KOPT-K1 (cell line): ENCODE results near the gene SERPINB3.
"Not testable (repeated sequence)": the region's sequence is repeated elsewhere in the genome, so short reads cannot be mapped to it uniquely, and the experiment has no call there.

ENCODE experiments used
- H3K27ac ChIP-seq: fragments of 200-600 bp; sonication (generic); 2 replicates; pipeline ENCODE4 v1.5.1; 2016; ENCODE audit warnings: antibody characterized with exemption, mild to moderate bottlenecking, low read depth, low read length; ENCODE audit not compliant: poor library complexity, severe bottlenecking
- H3K36me3 ChIP-seq: fragments of 200-600 bp; sonication (generic); 2 replicates; pipeline ENCODE4 v1.5.1; 2017; ENCODE audit warnings: antibody characterized with exemption, mild to moderate bottlenecking, low read length, moderate library complexity; ENCODE audit not compliant: insufficient read depth
- H3K9me3 ChIP-seq: fragments of 200-600 bp; sonication (generic); 2 replicates; pipeline ENCODE4 v1.5.1; 2017; ENCODE audit warnings: antibody characterized with exemption, low read length, mild to moderate bottlenecking; ENCODE audit not compliant: insufficient read depth, poor library complexity, severe bottlenecking

SERPINB3 gene

DNA sequence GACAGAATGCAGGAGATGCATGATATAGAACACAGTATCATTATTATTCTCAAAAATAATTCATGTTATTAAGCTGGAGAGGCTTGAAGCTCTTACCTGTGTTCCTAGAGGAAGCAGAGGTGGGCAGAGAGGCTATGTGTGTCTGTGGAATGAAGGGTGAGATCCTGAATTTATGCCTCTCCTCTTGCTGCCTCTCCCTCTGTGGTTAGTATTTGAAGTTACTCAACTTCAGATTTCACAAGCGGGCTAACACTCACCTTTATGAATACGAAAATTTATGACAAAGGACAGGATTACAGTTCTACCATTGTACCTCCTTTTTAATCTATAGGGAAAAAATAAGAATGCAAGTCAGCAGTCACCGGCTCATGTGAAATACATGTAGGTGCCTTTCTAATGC lies at the start of gene SERPINB3:
SERPINB3 (minus strand) TSS at position 144 of the 400 bp plus-strand sequence. CDS start 677 bp downstream, outside the sequence.
- not testable (repeated sequence) for H3K27ac ChIP-seq, H3K9me3 ChIP-seq, H3K36me3 ChIP-seq

DNA sequence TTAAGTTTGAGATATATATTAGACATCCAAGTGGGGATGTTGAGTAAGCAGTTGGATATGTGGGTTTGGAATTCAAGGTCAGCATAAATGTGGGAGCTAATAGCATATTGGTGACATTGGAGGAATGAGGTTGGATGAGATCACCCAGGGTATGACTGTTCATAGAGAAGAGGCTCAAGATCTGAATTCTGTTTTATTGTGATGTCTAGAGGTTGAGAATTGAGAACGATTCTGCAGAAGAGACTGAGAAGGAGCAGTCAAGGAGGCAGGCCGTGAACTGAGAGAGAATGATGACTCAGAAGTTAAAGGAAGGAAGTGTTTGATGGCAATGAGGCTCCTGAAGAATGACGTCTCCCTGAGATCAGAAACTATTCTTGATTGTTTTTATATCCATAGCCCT lies 47.0 kb upstream of the SERPINB3 start:
- no peak overlapping the region for H3K27ac ChIP-seq
- H3K36me3 ChIP-seq: no peaks in the 10 kb centered on the region

DNA sequence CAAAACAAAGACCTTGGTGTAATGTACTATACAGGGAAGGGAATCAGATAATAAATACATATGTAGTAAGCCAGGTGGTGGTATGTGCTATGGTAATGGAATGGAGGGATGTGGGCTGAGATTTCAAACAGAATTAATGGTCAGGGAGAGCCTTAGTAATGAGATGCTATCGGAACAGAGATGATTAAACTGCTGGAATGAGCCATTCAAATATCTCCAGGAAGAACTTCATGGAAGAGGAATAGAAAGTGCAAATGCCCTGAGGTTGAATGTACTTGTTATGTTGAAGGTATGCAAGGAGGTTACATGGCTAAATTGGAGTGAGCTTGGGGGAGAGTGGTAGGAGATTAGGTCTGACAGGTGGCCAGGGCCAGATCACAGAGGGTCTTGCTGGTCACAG lies 46.1 kb upstream of the SERPINB3 start:
- no peaks in the 10 kb centered on the region for H3K36me3 ChIP-seq
- no peaks in the 10 kb centered on the region for H3K9me3 ChIP-seq
- no peak overlapping the region for H3K27ac ChIP-seq

More for the DNA sequence above, 47.0 kb upstream of the SERPINB3 start:
- H3K9me3 ChIP-seq: no peaks in the 10 kb centered on the region

DNA sequence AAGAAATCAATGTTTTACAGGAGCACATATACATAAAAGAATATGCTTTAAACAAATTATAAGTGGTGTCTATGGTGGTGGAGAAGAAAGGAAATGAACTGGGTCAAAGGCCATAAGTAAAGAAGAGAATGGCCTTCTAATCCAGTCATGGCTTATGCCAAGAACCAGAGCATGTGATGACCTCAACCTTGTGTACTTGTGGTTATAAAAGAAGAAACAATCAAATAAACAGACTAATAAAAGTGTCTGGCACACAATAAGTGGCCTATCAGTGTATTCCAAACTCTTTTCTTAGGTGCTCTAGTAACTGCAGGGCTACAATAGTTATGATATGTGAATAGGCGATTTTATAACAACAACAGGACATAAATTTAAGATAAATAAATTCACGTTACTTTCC lies 43.7 kb upstream of the SERPINB3 start:
- Histone ChIP-seq H3K9me3 (no peaks in the 10 kb centered on the region), H3K27ac (no peak overlapping the region), H3K36me3 (no peaks in the 10 kb centered on the region)

DNA sequence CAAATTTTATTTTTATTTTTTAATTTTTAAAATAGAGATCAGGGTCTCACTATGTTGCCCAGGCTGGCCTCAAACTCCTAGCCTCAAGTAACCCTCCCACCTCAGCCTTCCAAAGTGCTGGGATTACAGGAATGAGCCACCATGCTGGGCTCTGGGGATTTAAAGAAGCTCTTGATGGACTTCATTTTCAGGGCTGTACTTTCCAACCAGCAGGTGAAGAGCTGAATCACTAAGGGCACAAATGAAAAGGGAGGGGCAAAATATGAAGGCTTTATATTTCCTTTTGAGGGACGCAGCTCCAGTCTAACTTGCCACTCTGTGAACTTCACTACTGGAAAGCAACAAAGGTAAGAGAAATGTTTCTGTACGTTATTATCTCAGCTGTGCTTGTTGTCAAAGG lies 41.0 kb upstream of the SERPINB3 start, which contains the start of gene SERPINB11:
SERPINB11 (plus strand) TSS at position 301 of the 400 bp plus-strand sequence. CDS start 7,234 bp downstream, outside the sequence.
- no peak within 1 kb of the TSS for H3K27ac ChIP-seq
- H3K9me3 ChIP-seq: no peaks in the 10 kb centered on the region
- no peaks in the 10 kb centered on the region for H3K36me3 ChIP-seq

DNA sequence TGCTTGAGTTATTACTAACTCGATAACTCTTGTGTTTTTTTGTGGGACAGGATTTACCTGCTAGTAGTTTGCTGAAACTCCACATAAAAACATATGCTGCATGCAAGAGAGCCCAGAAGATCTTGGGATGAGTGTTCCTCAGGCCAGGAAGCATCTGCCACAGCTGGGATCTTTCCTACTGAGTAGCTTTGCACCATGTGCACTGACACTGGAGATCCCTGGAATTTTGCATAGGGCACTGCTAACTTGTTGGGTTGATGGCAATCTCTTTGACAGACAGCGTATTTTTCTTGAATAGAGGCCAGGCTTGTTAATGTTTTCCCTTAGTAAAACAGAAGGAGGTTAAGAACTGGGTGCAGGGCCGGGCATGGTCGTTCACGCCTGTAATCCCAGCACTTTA lies 40.3 kb upstream of the SERPINB3 start:
- no peaks in the 10 kb centered on the region for H3K9me3 ChIP-seq

DNA sequence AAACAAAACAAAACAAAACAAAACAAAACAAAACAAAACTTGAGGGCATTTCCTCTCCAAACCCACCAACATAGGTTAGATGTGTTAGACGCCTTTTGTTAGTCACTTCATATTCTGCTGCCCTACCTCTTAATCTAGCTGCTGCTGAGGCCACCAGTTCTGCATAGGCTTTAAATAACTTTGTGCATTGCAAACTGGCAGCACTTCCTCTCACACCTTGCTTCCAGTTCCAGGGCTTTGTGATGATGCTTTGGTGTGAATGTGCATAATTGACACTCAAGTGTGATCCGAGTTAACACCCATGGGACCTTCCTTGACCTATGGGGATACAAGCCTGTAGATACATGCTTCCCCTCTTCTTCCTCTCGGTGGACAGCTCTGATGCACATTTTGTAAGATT lies 38.8 kb upstream of the SERPINB3 start:
- Histone ChIP-seq H3K9me3 (no peaks in the 10 kb centered on the region), H3K36me3 (no peaks in the 10 kb centered on the region), H3K27ac (no peak overlapping the region)

More for the DNA sequence above, 40.3 kb upstream of the SERPINB3 start:
- Histone ChIP-seq H3K27ac (no peak overlapping the region), H3K36me3 (no peaks in the 10 kb centered on the region)

DNA sequence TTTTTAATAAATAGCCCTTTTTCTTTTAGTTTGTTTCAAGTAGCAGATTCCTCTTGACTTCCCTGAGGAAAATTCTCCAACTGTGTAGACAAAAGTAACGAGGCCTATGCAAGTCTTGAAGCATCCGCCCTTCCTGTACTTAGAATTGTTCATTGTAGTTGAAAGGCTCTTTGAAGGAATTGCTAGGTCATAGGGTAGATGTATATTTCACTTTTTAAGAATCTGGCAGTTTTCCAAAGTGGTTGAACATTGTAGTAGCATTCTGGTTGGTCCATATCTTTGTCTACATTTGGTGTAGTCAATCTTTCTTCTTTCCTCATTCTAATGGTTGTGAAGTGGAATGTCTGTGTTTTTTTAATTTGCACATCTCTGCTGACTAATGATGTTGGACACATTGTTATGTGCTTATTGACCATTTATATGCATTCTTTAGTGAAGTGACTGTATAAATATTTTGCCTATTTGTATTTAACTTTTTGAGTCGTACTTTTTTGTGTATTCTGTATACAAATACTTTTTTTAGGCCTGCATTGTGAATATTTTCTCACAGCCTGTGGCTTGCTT lies 35.5 kb upstream of the SERPINB3 start:
- no peak overlapping the region for H3K27ac ChIP-seq
- H3K9me3 ChIP-seq: no peaks in the 10 kb centered on the region
- H3K36me3 ChIP-seq: no peaks in the 10 kb centered on the region

DNA sequence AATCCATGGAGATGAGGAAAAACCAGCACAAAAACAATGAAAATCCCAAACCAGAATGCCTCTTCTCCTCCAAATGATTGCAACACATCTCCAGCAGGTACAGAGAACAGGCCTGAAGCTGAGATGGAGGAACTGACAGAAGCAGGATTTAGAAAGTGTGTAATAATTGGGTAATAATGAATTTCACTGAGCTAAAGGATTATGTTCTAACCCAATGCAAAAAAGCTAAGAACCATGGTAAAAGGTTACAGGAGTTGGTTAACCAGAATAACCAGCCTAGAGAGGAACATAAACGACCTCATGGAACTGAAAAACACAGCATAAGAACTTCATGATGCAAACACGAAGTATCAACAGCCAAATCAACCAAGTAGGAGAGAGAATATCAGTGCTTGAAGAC lies 27.4 kb upstream of the SERPINB3 start:
- H3K9me3 ChIP-seq: no peaks in the 10 kb centered on the region
- H3K36me3 ChIP-seq: no peaks in the 10 kb centered on the region
- no peak overlapping the region for H3K27ac ChIP-seq

DNA sequence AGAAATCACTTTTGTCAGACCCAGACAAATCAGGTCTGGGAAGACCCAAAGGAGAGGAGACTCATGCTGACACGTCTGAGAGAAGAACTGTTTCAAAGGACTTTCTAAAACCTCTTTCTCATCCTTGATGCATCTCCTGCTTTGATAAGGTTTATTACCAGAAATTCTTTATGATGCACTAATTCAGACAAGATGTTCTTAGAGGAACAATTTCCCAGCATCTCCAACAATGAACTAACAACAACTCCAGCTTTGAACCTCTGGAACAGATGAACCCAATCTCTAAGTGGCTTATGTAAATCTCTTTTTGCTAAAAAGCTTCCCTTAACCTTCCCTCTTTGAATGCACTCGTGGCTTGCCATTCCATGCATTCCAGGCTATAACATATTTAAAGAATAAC lies 25.2 kb upstream of the SERPINB3 start:
- H3K27ac ChIP-seq: no peak overlapping the region
- no peaks in the 10 kb centered on the region for H3K9me3 ChIP-seq
- H3K36me3 ChIP-seq: no peaks in the 10 kb centered on the region

DNA sequence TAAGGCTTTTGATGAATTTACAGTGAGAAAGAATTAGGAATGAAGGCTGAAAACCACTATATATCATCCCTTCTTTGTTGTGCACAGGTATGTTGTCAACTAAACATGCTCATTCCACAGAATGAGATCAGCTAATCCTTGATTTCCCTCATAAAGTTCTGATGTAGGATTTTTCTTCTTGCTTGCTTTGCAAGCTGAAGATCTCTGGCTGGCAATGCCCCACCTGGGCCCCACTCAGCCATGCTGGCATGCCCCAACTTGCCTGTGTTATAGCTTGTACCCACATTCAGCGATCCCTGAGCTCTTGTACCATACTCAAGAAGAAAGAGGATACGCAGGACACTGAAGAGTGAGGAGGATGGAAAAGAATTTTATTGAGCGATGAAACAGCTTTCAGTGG lies 23.0 kb upstream of the SERPINB3 start:
- Histone ChIP-seq H3K27ac (no peak overlapping the region), H3K9me3 (no peaks in the 10 kb centered on the region)

DNA sequence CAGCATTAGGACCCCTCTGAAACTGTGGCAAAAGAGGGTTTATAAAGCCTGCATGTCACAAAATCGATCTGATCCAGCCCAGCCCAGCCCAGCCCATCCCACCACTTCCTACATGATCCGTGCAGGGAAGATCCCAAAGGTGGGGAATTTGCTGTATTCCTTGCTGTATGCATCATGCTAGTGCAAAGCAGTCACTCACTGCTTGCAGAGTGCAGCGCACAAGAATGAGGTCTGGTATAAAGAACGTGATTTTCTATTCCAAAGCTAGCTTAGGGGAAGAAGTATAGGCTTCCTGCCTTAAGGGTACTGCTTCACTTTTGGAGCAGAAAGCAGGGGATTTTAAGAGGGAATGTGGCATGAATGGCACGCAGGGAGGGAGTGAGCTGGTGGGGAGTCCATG lies 22.2 kb upstream of the SERPINB3 start:
- no peak overlapping the region for H3K27ac ChIP-seq
- no peaks in the 10 kb centered on the region for H3K36me3 ChIP-seq
- no peaks in the 10 kb centered on the region for H3K9me3 ChIP-seq

More for the DNA sequence above, 23.0 kb upstream of the SERPINB3 start:
- H3K36me3 ChIP-seq: no peaks in the 10 kb centered on the region

DNA sequence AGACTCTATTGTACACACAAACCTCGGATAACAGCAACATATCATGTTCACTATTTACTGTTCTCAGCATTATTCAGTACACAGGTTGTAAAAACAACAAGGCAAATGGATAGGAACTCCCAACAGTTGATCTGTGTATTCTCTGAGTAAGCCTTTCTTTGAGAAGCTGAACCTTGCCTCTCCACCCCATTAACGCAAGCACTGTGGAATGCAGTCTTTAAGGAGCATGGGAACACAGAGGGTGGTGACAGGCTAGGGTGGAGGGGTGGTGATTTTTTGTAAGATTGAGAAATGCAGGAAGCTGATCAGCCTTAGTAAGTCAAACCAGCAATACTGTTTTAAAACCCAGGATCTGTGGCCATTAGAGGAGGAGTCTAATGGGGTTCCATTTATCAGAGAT lies 21.5 kb upstream of the SERPINB3 start:
- H3K27ac ChIP-seq: no peak overlapping the region
- no peaks in the 10 kb centered on the region for H3K36me3 ChIP-seq
- H3K9me3 ChIP-seq: no peaks in the 10 kb centered on the region

DNA sequence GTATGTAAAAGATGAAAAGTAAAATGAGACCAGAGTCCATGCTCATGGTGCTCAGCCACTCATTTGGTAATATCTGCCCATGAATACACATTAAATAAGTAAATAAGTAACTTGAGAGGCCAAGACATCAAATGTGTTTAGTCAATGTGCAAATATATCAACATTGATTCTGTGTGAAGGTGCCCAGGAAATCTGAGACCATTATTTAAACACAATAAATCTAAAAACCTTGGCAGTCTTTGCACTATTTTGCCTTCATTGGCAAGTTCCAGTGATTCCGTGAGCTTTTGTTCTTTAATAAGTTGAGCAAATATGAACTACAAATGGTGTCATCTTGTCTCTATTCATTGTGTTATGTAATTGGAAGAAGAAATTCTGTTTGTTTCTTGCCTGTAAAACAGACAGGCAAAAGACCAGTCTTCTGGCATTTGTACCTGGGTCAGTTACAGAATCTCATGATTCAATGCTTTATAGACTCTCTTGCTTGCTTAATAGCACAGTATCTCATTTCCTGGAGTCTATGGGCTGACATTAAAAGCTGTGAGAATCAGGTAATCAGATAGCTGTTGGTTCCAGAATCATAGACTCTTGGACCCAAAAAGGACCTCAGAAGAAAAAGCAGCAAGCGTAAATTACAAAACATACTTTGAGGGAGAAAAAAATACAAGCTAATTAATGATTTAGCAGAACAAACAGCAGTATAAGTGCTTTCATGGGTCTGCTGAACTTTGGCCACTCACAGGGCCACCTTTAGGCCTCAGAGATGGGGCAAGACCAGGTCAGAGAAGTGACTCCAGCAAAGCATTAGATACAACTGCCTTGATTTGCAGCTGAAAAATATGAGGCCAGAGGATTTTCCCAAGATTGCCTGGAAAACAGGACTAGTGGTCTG lies 20.0 kb upstream of the SERPINB3 start:
- Histone ChIP-seq H3K27ac (no peak overlapping the region), H3K36me3 (no peaks in the 10 kb centered on the region), H3K9me3 (no peaks in the 10 kb centered on the region)

DNA sequence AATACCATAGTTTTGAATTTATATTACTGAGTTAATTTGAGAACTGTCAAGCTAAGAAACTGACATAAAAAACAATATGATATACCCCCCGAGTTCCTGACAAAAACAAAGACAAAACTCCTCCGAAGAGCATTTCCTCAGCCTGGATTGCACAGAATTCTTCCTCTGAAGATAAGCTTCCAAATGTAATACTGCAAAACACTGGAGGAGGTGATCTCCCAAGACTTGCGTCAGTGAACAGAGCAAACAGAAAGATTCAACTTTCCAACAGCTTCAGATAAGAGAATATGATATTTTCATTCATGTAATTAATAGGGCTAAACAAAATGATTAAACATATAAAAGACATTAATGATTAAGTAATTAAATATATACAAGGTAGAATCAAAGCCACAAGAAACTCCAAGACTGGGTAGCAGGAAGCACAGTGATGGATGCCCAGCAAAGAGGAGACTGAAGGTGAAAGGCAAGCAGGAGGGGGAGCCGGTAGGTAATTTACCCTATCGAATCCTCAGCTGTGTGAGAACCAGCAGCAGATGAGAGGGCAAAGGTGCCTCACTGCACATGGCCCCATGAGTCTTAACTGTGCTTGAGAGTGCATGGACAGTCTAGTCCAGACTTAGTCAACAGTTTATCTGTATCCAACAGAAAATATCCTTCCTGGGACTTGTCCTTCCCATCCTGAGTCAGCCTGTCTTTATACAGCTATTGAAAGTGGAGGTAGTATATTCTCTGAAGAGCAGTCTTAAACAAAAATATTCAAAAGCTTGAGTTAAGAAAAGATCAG lies 18.3 kb upstream of the SERPINB3 start:
- H3K27ac ChIP-seq: no peak overlapping the region
- H3K9me3 ChIP-seq: no peaks in the 10 kb centered on the region
- no peaks in the 10 kb centered on the region for H3K36me3 ChIP-seq
